Measurements from ENCODE around the gene NME7.
"Not testable (repeated sequence)": the region's sequence is repeated elsewhere in the genome, so short reads cannot be mapped to it uniquely, and the experiment has no call there.

The NME7 gene

GRCh38 chr1:169339773-169340172, 27.8 kb downstream of the NME7 start:
- no peak for DNase-seq

- DNase-seq: no peak
Observed at GRCh38 chr1:169338617-169339016, 29.0 kb downstream of the NME7 start.

- not testable (repeated sequence) for DNase-seq
Observed at GRCh38 chr1:169336947-169337715, 30.5 kb downstream of the NME7 start.

- DNase-seq: not testable (repeated sequence)
Observed at GRCh38 chr1:169334727-169335126, 32.9 kb downstream of the NME7 start.

GRCh38 chr1:169330927-169331326, 36.7 kb downstream of the NME7 start:
- no peak for DNase-seq

GRCh38 chr1:169329383-169329782, 38.2 kb downstream of the NME7 start:
- DNase-seq: no peak

- no peak for DNase-seq
Observed at GRCh38 chr1:169327875-169328274, 39.7 kb downstream of the NME7 start.

- no peak for DNase-seq
Observed at GRCh38 chr1:169326956-169327268, 40.7 kb downstream of the NME7 start.

GRCh38 chr1:169326261-169326955, 41.2 kb downstream of the NME7 start:
- no peak for DNase-seq

- no peak for DNase-seq
Observed at GRCh38 chr1:169325117-169325516, 42.5 kb downstream of the NME7 start.

GRCh38 chr1:169322138-169322537, 45.5 kb downstream of the NME7 start:
- DNase-seq: no peak

- no peak for DNase-seq
Observed at GRCh38 chr1:169321539-169321938, 46.1 kb downstream of the NME7 start.

GRCh38 chr1:169318536-169319244, 48.9 kb downstream of the NME7 start:
- DNase-seq: no peak

- DNase-seq: no peak
Observed at GRCh38 chr1:169316556-169316955, 51.0 kb downstream of the NME7 start.

GRCh38 chr1:169312084-169312954, 55.3 kb downstream of the NME7 start:
- DNase-seq: no peak

- DNase-seq: no peak
Observed at GRCh38 chr1:169309178-169310166, 58.1 kb downstream of the NME7 start.

- no peak for DNase-seq
Observed at GRCh38 chr1:169308313-169309039, 59.1 kb downstream of the NME7 start.

GRCh38 chr1:169307176-169307575, 60.4 kb downstream of the NME7 start:
- DNase-seq: no peak

- DNase-seq: no peak
Observed at GRCh38 chr1:169305948-169306347, 61.6 kb downstream of the NME7 start.

- DNase-seq: no peak
Observed at GRCh38 chr1:169305356-169305755, 62.2 kb downstream of the NME7 start.

- DNase-seq: no peak
Observed at GRCh38 chr1:169300854-169301253, 66.7 kb downstream of the NME7 start.

Measured in activated effector memory CD4-positive, alpha-beta T cell treated with Interleukin-2 at 50 U/mL for 16 hours (primary cell).